Panc1 (cell line): ENCODE measurements around the gene HOXC11.

Experiments used
- CTCF ChIP-seq: fragments of 450-650 bp; IDR thresholded peaks from 2 replicates; pipeline ENCODE4 v1.5.1; 2017; ENCODE audit warnings: mild to moderate bottlenecking
- REST ChIP-seq, 2 experiments: IDR thresholded peaks; 2 replicates each; pipeline ENCODE4 v1.6.1; 2011 to 2012; ENCODE audit warnings: low read depth in 2 of 2, control low read depth in 1 of 2, low read length in 1 of 2, mild to moderate bottlenecking in 1 of 2, moderate library complexity in 1 of 2; ENCODE audit not compliant: insufficient read depth in 1 of 2
- SIN3A ChIP-seq: IDR thresholded peaks from 2 replicates; pipeline ENCODE4 v1.6.1; 2012; ENCODE audit warnings: low read depth, mild to moderate bottlenecking, low read length, moderate library complexity, borderline replicate concordance; ENCODE audit not compliant: insufficient read depth

- TF ChIP-seq CTCF (no peak), REST (IDR thresholded peaks at IDR 0.05; ENCODE audit: insufficient read depth in 1 of 2, low read depth in 2 of 2, low read length in 1 of 2) (no peak), SIN3A (0 out of 2 replicates have a peak, but pooled peaks have one; percentile 11)
Observed at GRCh38 chr12:54009171-54010052, 36.5 kb downstream of the HOXC11 start.
